DND-41 (cell line): ENCODE data around the gene CLCA4.

Source experiments
- ATAC-seq: fragments of 200-7000 bp; cut with Tn5 transposase; 3 replicates; pipeline ENCODE4 v1.9.1; 2021; ENCODE audit warnings: low read depth; ENCODE audit not compliant: insufficient read depth
- DNase-seq: peaks from one replicate; pipeline ENCODE4 v3.0.0-alpha.2; 2020
- H2AFZ ChIP-seq: 2 replicates; pipeline ENCODE4 v1.6.0; 2012; ENCODE audit warnings: low read depth, low read length
- H3K27ac ChIP-seq: 2 replicates; pipeline ENCODE4 v1.5.1; 2012; ENCODE audit warnings: low read length, inconsistent platforms
- H3K27me3 ChIP-seq: fragments of 200-600 bp; sonication (generic); 2 replicates; pipeline ENCODE4 v1.6.0; 2012; ENCODE audit warnings: low read length, mild to moderate bottlenecking, inconsistent platforms; ENCODE audit not compliant: insufficient read depth, poor library complexity
- H3K36me3 ChIP-seq: 2 replicates; pipeline ENCODE4 v1.5.1; 2012; ENCODE audit warnings: low read length, inconsistent platforms; ENCODE audit not compliant: insufficient read depth
- H3K4me1 ChIP-seq: 2 replicates; pipeline ENCODE4 v1.5.1; 2012; ENCODE audit warnings: mild to moderate bottlenecking, low read length; ENCODE audit not compliant: insufficient read depth
- H3K4me2 ChIP-seq: 2 replicates; pipeline ENCODE4 v1.6.0; 2012; ENCODE audit warnings: mild to moderate bottlenecking, moderate library complexity, low read length, inconsistent platforms; ENCODE audit not compliant: insufficient read depth
- H3K4me3 ChIP-seq, 2 experiments: fragments of 200-600 bp in 1 of 2; shearing (Covaris generic) in 1 of 2; 2 replicates each; pipeline ENCODE4 v1.5.1; 2012 to 2016; ENCODE audit warnings: inconsistent platforms in 2 of 2, low read length in 2 of 2, mild to moderate bottlenecking in 2 of 2, low read depth in 1 of 2, moderate library complexity in 1 of 2
- H3K79me2 ChIP-seq: 2 replicates; pipeline ENCODE4 v1.6.0; 2012; ENCODE audit warnings: low read length, inconsistent platforms; ENCODE audit not compliant: insufficient read depth
- H3K9ac ChIP-seq: 2 replicates; pipeline ENCODE4 v1.6.0; 2012; ENCODE audit warnings: low read depth, mild to moderate bottlenecking, inconsistent platforms, low read length, moderate library complexity
- H3K9me3 ChIP-seq: 2 replicates; pipeline ENCODE4 v1.5.1; 2012; ENCODE audit warnings: low read length, moderate library complexity, mild to moderate bottlenecking, inconsistent platforms; ENCODE audit not compliant: insufficient read depth, severe bottlenecking
- H4K20me1 ChIP-seq: 2 replicates; pipeline ENCODE4 v1.6.0; 2012; ENCODE audit warnings: low read length; ENCODE audit not compliant: insufficient read depth
- EZH2 ChIP-seq: IDR thresholded peaks from 3 replicates; pipeline ENCODE4 v1.6.1; 2012; ENCODE audit warnings: borderline replicate concordance, low read depth, mild to moderate bottlenecking, moderate library complexity, low read length, inconsistent platforms; ENCODE audit not compliant: severe bottlenecking
- TF ChIP-seq, protein P1 (sequence below): IDR thresholded peaks from 2 replicates; pipeline ENCODE4 v1.5.1; 2012; ENCODE audit warnings: borderline replicate concordance, low read length, moderate library complexity, mild to moderate bottlenecking; ENCODE audit not compliant: poor library complexity, severe bottlenecking; ENCODE audit errors: extremely low read depth

Gene CLCA4

GRCh38 chr1:86516335-86516734 is 30.5 kb upstream of the CLCA4 start:
- no peak overlapping the region for H3K4me3 ChIP-seq
- no peaks in the 10 kb centered on the region for H3K27me3 ChIP-seq
- no peak overlapping the region for H3K9ac ChIP-seq
- no peaks in the 10 kb centered on the region for H3K79me2 ChIP-seq
- H3K36me3 ChIP-seq, result no peaks in the 10 kb centered on the region
- no peak overlapping the region for H3K27ac ChIP-seq
- H2AFZ ChIP-seq, result no peak overlapping the region
- no peaks in the 10 kb centered on the region for H3K9me3 ChIP-seq
- DNase-seq (no peak), ATAC-seq (no peak)
- no peaks in the 10 kb centered on the region for H4K20me1 ChIP-seq
- no peak overlapping the region for H3K4me2 ChIP-seq
- no peaks in the 10 kb centered on the region for H3K4me1 ChIP-seq
- TF ChIP-seq, protein P1, sequence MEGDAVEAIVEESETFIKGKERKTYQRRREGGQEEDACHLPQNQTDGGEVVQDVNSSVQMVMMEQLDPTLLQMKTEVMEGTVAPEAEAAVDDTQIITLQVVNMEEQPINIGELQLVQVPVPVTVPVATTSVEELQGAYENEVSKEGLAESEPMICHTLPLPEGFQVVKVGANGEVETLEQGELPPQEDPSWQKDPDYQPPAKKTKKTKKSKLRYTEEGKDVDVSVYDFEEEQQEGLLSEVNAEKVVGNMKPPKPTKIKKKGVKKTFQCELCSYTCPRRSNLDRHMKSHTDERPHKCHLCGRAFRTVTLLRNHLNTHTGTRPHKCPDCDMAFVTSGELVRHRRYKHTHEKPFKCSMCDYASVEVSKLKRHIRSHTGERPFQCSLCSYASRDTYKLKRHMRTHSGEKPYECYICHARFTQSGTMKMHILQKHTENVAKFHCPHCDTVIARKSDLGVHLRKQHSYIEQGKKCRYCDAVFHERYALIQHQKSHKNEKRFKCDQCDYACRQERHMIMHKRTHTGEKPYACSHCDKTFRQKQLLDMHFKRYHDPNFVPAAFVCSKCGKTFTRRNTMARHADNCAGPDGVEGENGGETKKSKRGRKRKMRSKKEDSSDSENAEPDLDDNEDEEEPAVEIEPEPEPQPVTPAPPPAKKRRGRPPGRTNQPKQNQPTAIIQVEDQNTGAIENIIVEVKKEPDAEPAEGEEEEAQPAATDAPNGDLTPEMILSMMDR, result no peak
- TF ChIP-seq EZH2, result no peak

DNA sequence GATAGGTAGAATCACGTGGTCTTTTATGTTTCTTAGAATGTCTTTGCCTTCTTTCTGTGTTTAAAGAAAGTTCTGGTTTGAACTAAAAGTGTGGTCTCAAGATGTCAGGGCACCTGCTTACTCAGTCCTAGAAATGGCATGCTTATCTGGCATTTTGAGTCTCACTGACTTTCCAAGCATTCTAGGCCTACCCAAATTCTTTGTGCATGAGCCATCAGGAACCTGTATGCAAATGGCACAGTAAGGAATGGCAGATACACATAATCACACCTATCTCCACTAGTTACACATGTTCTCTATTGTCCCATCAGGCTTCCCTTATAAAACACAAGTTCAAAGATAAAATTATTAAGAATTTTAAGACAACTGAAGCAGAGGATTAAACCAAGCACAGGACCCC is 29.5 kb upstream of the CLCA4 start:
- DNase-seq (no peak), ATAC-seq (no peak)
- H4K20me1 ChIP-seq, result no peaks in the 10 kb centered on the region
- no peak overlapping the region for H2AFZ ChIP-seq
- H3K4me3 ChIP-seq, result no peak overlapping the region
- H3K36me3 ChIP-seq, result no peaks in the 10 kb centered on the region
- no peak for TF ChIP-seq EZH2
- TF ChIP-seq, protein P1, result no peak
- H3K27ac ChIP-seq, result no peak overlapping the region
- no peaks in the 10 kb centered on the region for H3K79me2 ChIP-seq
- no peaks in the 10 kb centered on the region for H3K27me3 ChIP-seq
- H3K9ac ChIP-seq, result no peak overlapping the region
- no peak overlapping the region for H3K4me2 ChIP-seq
- H3K9me3 ChIP-seq, result no peaks in the 10 kb centered on the region
- no peaks in the 10 kb centered on the region for H3K4me1 ChIP-seq

DNA sequence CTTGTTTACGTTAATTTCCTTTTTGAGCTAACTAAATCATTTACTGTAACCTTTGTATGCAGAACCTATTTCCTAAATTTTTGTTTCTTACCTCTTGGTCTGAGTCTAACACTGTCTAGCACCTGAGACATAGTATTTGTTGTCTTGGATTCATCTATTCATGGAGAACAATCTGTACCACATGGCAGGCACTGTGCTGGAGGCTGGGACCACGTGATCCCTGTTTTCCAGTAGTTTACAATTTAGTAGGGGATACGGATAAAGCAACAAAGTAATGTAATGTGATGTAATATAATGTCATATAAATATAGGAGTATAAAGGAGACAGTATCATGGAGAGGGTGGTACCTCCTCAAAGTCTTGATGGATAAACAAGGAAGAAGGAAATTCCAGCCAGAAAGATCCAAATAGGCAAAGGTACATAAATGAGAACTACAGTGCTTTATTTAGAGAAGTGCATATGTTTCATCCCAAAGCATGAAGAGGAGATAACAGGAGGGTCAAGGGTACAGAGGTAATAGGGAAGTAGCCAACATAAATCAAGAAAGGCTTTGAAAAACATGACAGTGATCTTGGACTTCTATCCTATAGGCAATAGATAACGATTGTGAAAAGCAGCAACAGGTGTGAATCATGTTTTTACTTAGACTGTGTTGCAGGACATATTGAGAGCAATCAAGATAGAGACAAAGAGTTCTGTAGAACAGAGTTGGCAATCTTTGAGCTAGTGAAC is 25.9 kb upstream of the CLCA4 start:
- Histone ChIP-seq H3K79me2 (no peaks in the 10 kb centered on the region), H3K36me3 (no peaks in the 10 kb centered on the region), H2AFZ (no peak overlapping the region), H3K27me3 (no peaks in the 10 kb centered on the region), H3K4me2 (no peak overlapping the region), H3K4me1 (no peaks in the 10 kb centered on the region), H4K20me1 (no peaks in the 10 kb centered on the region), H3K9ac (no peak overlapping the region), H3K27ac (no peak overlapping the region), H3K9me3 (no peaks in the 10 kb centered on the region), H3K4me3 (no peak overlapping the region)
- ATAC-seq (no peak), DNase-seq (no peak)
- TF ChIP-seq, protein P1, result no peak
- TF ChIP-seq EZH2, result no peak
